Activated CD4-positive, alpha-beta memory T cell treated with anti-CD3 and anti-CD28 coated beads for 36 hours (primary cell): Measurements from ENCODE around the gene CCNY. TPM values are rescaled to one million over a fixed set of nuclear protein-coding genes. Genes with fewer than 3 reads are reported as not detected.
A peak's percentile ranks its signal among the peaks of the same experiment; 100 is the strongest.

Source experiments
- CTCF ChIA-PET: fragments of 350-600 bp; sonication (Branson Sonifier 250); formaldehyde crosslinking; loops from one replicate; lab custom pipeline; 2021; ENCODE audit warnings: antibody characterized with exemption, inconsistent platforms; lab: Charles Lee
- POLR2A ChIA-PET: fragments of 350-600 bp; sonication (Branson Sonifier 250); formaldehyde crosslinking; loops from one replicate; lab custom pipeline; 2021; ENCODE audit warnings: antibody characterized with exemption; lab: Charles Lee
- DNase-seq: peaks from one replicate; pipeline ENCODE4 v3.0.0-alpha.2; 2020
- H3K27ac Mint-ChIP-seq: one replicate; pipeline ENCODE4 v1.8.0; 2021; ENCODE audit warnings: mixed read lengths
- H3K27me3 Mint-ChIP-seq: one replicate; pipeline ENCODE4 v1.8.0; 2021; ENCODE audit warnings: mixed read lengths
- H3K36me3 Mint-ChIP-seq: one replicate; pipeline ENCODE4 v1.8.0; 2021; ENCODE audit warnings: mixed read lengths
- H3K4me1 Mint-ChIP-seq: one replicate; pipeline ENCODE4 v1.8.0; 2021; ENCODE audit warnings: low read depth, mixed read lengths
- H3K4me3 Mint-ChIP-seq: one replicate; pipeline ENCODE4 v1.8.0; 2021; ENCODE audit warnings: mild to moderate bottlenecking, mixed read lengths
- H3K9me3 Mint-ChIP-seq: one replicate; pipeline ENCODE4 v1.8.0; 2021; ENCODE audit warnings: mixed read lengths
- intact Hi-C: fragments of 100-400 bp; cut with micrococcal nuclease; formaldehyde crosslinking; loops from one replicate; pipeline ENCODE4 v1.15.1; 2023
- total RNA-seq, 2 experiments: library from RNA; stranded (reverse); gene quantifications; one replicate each; pipeline ENCODE4 v1.2.3, GENCODE V29; 2021

Gene CCNY
- total RNA-seq, 2 experiments from 2014 or later = 34.6 to 36.2 TPM

DNA sequence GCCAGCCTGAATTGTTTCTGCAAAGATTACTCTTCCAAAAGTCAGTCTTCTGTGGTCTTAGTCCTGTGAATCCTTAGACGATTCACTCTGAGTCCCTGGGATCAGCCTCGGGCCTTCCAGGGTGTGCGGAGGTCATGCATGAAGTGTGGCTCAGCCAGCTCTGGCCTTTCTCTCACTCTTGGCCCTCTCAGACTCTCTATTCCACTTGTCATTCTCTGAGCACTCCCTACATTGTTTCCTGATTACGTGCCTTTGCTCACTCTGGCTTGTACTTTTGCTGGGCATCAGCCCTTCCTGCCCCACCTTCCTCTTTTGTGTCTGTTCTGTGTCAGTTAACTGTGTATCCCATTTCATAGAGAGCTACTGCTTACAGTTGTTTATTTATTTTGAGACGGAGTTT is 36.0 kb downstream of the CCNY start:
- Mint-ChIP-seq H3K27ac (no peak overlapping the region), H3K4me3 (no peak overlapping the region), H3K27me3 (no peaks in the 10 kb centered on the region), H3K9me3 (no peaks in the 10 kb centered on the region), H3K36me3 (no peaks in the 10 kb centered on the region), H3K4me1 (peaks cover 76% of the 10 kb centered on the region)
- POLR2A ChIA-PET = no interaction called here
- CTCF ChIA-PET = no interaction called here
- intact Hi-C loops = no loop called here
- DNase-seq = no peak

DNA sequence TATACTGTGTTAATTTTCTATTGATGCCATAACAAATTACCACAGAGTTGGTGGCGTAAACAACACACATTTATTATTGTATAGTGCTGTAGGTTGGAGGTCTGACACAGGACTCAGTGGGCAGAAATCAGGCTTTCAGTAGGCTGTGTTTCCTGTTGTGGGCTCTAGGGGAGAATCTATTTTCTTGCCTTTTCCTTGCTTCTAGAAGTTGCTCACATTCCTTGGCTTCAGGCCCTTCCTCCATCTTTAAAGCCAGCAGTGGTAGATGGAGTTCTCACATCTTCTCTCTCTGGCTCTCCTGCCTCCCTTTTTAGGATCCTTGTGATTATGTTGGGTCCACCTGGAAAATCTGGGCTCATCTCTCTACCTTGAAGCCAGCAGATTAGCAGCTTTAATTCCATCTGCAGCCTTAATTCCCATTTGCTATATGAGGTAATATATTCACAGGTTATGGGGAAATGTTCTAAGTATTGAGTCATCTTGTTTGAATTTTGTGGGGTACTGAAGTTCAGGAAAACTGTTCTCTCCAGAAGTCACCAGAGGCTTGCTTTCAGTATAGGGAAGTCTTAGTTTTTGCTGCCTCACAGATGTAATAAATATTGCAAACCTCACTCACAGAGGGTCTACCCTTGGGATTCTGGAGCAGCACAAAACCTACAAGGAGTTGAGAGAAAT is 38.9 kb downstream of the CCNY start:
- H3K4me3 Mint-ChIP-seq = no peak overlapping the region
- H3K27ac Mint-ChIP-seq = no peak overlapping the region
- ChIA-PET CTCF (no interaction called here), POLR2A (interaction anchor here (0.6 kb wide), 1 partner anchor 19 kb away, joined by 3 read pairs; no protein-coding TSS in a partner anchor)
- intact Hi-C loops = loop anchor here (5.0 kb wide), 2 partner anchors 37 to 67 kb away; no protein-coding TSS in a partner anchor
- no peaks in the 10 kb centered on the region for H3K9me3 Mint-ChIP-seq
- H3K4me1 Mint-ChIP-seq = peaks cover 81% of the 10 kb centered on the region
- no peaks in the 10 kb centered on the region for H3K36me3 Mint-ChIP-seq
- no peak for DNase-seq
- H3K27me3 Mint-ChIP-seq = no peaks in the 10 kb centered on the region

DNA sequence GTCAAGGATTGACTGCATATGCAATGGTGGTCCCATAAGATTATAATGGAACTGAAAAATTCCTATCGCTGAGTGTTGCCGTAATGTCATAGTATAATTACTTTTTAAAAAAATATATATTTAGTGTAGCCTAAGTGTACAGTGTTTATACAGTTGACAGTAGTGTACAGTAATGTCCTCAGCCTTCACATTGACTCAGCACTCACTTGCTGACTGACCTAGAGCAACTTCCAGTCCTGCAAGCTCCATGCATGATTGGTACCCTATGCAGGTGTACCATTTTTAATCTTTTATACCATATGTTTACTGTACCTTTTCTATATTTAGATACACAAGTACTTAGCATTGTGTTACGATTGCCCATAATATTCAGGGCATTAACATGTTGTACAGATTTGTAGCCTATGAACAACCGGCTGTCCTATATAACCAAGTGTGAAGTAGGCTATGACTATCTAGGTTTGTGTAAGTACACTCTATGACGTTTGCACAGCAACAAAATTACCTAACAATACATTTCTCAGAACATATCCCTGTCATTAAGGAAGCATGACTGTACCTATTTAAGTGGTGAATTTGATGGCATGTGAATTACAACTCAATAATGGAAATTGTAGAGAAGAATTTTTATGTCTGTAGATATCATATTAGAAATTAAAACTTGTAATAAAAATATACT is 40.9 kb downstream of the CCNY start:
- Mint-ChIP-seq H3K27me3 (no peaks in the 10 kb centered on the region), H3K4me3 (no peak overlapping the region), H3K9me3 (no peaks in the 10 kb centered on the region), H3K36me3 (no peaks in the 10 kb centered on the region), H3K27ac (no peak overlapping the region), H3K4me1 (peaks cover 71% of the 10 kb centered on the region)
- DNase-seq = no peak
- ChIA-PET POLR2A (no interaction called here), CTCF (no interaction called here)
- intact Hi-C loops = loop anchor here (1.0 to 5.0 kb wide), 4 partner anchors 21 to 65 kb away; no protein-coding TSS in a partner anchor

DNA sequence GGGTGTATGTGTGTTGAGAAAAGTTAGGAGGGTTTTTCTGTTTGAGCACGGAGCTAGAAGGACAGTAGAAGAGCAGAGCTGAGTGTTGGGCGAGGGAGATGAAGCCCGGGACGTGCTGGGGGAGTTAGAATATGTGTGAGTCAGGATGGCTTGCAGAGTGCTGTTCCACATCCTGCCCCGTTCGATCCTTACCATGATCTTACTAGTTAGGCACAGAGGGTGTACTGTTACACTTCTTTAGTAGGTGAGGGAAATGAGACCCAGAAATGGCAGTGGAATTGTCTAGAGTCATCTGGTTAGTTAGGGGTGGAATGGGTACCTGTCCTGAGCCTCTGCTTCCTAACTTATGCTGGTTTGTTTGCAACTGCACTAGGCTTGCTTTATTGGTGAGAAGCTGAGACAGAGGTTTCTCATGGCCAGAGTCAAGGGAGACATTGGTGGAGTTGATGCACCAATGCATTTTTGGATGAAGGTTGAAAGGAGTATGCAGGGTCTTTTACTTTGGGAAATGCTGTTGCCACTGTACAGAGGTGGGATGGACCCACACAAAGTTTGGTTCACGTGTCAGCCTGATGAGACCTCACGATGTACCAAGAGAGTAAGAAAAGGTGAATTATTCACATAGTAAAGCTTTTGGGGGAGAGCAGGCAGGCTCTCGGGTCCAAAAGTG is 42.4 kb downstream of the CCNY start:
- Mint-ChIP-seq H3K27me3 (no peaks in the 10 kb centered on the region), H3K4me1 (peaks cover 66% of the 10 kb centered on the region), H3K4me3 (no peak overlapping the region), H3K27ac (peak overlapping the region; percentile 2), H3K9me3 (no peaks in the 10 kb centered on the region), H3K36me3 (no peaks in the 10 kb centered on the region)
- CTCF ChIA-PET = interaction anchor here (0.9 kb wide), 1 partner anchor 39 kb away, joined by 3 read pairs; no protein-coding TSS in a partner anchor
- intact Hi-C loops = loop anchor here (5.0 kb wide), 2 partner anchors 34 to 64 kb away; no protein-coding TSS in a partner anchor
- peak; percentile 31 for DNase-seq
- POLR2A ChIA-PET = interaction anchor here (0.6 kb wide), 1 partner anchor 21 kb away, joined by 5 read pairs; no protein-coding TSS in a partner anchor

DNA sequence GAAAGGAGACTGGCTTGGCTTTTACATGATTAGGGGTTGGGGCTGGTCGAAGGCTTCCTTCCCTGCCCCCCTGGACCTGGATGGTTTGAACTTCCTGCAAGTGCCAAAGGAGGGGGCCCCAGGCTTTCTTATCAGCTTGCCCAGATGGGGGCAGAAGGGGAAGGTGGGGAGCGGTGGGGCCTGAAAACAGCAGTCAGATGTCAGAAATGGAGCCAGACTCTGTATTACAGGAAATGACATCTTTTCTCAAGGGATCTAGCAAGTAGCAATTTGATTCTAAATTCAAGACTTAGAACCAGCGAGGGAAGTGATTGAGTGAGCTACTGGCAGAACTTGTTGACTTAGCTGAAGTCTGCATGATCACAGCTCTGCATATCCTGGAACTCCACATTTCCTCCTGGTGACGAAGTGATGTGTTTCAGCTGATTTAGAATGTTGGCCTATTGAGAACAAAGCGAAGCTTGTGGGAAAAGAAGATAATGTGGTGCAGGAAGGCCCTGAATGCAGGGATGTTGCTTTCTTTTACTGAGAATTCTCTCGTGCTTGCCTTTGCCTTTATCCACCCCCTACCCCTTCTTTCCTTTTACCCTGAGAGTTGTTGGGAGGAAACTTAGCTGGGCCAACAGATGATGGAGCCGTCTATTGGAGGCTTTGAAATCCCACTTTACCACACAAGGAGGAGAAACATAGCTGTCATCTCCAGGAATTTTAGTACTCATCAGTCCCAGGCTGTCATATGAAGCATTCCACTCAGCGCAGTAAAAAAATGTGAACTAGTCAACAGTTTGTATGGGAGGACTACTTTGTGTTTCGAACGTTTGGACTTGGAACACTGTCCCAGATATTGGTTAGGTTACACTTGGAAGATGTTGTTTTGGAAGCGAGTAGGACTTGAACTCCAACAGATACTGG is 43.2 kb downstream of the CCNY start:
- no peak overlapping the region for H3K4me3 Mint-ChIP-seq
- no peaks in the 10 kb centered on the region for H3K9me3 Mint-ChIP-seq
- H3K27ac Mint-ChIP-seq = no peak overlapping the region
- peaks cover 68% of the 10 kb centered on the region for H3K4me1 Mint-ChIP-seq
- no peaks in the 10 kb centered on the region for H3K36me3 Mint-ChIP-seq
- CTCF ChIA-PET = no interaction called here
- POLR2A ChIA-PET = interaction anchor here (0.6 kb wide), 1 partner anchor 22 kb away, joined by 5 read pairs; no protein-coding TSS in a partner anchor
- intact Hi-C loops = loop anchor here (5.0 kb wide), 2 partner anchors 33 to 63 kb away; no protein-coding TSS in a partner anchor
- DNase-seq = peak; percentile 19
- H3K27me3 Mint-ChIP-seq = no peaks in the 10 kb centered on the region

DNA sequence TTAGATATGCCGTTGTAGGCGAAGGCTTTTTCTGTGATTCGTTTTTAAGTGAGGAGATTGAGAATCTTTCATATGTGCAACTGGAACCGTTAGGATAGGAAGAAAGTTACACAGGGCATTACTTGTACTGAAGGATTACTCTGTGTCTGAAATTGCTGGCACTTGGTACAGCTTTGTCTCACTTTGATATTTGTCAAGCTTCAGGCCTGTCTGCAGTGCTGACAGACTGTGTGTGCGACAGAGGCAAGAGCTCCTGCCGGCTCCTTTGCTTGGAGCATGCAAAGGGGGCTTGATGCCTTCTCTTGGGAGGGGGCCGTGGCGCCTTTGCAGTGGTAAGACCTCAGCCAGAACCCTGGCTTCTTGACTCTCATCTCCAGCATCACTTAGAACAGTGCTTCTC is 45.8 kb downstream of the CCNY start:
- H3K27me3 Mint-ChIP-seq = no peaks in the 10 kb centered on the region
- POLR2A ChIA-PET = no interaction called here
- CTCF ChIA-PET = no interaction called here
- H3K36me3 Mint-ChIP-seq = peaks cover 4% of the 10 kb centered on the region
- H3K4me3 Mint-ChIP-seq = no peak overlapping the region
- no peak for DNase-seq
- peaks cover 59% of the 10 kb centered on the region for H3K4me1 Mint-ChIP-seq
- H3K27ac Mint-ChIP-seq = no peak overlapping the region
- H3K9me3 Mint-ChIP-seq = no peaks in the 10 kb centered on the region
- intact Hi-C loops = no loop called here

DNA sequence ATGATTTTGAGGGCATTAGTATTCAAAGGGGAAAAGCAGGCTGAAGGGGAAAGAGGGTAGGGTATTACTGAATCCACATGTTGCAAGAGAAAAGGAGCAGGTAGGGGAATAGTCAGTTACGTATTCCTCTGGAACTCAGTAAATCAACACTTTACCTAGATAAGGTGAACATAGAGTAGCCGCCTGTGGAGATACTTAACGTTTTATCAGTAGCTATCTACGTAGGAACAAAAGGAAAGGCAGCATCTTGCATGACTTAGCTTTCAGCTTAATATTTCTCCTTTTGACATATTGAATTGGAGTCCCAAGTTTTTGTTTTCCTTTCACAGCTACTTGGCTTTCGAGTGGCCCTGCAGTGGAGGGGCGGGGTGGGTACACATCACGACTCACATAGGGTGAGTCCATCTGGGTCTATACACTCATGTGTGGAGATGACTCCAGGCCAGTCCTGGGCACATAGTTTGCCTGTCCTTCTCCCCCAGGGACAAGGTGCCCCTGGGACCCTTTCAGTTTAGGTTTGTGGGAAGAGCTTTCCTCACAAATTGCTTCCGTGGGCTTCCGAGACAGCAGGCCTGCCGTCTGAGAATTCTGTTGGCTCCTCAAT is 48.1 kb downstream of the CCNY start:
- Mint-ChIP-seq H3K9me3 (peaks cover 14% of the 10 kb centered on the region), H3K27me3 (no peaks in the 10 kb centered on the region), H3K27ac (no peak overlapping the region), H3K4me1 (peaks cover 47% of the 10 kb centered on the region), H3K4me3 (no peak overlapping the region), H3K36me3 (peaks cover 6% of the 10 kb centered on the region)
- no peak for DNase-seq
- ChIA-PET CTCF (no interaction called here), POLR2A (no interaction called here)
- intact Hi-C loops = no loop called here

DNA sequence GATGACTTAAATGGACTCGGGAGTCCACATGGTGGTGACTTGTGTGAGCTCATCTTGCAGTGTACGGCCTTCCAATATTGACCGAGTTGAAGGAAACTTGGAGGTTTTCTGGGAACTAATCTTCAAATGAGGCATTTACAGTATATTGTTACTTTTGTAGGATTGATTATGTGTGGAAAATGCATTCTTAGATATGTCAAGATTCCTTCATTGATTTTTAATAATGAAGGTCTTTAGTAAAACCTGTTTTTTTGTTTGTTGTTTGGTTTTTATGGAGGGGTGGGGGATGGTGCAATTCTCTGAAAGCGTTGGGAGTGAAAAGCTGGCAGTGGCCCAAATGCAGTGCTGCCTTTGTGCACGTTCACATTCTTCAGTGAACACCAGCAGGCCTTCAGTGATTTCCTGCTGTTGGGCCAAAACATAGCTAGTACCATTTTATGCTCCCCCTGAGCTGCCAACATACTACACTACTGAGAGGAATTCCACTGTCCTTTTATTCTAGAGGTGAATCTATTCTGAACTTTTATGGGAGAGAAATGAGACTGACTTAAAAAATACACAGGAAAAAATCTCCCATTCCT is 50.4 kb downstream of the CCNY start:
- Mint-ChIP-seq H3K27ac (no peak overlapping the region), H3K4me3 (no peak overlapping the region), H3K4me1 (peaks cover 38% of the 10 kb centered on the region), H3K27me3 (no peaks in the 10 kb centered on the region), H3K9me3 (peaks cover 35% of the 10 kb centered on the region), H3K36me3 (peaks cover 24% of the 10 kb centered on the region)
- CTCF ChIA-PET = no interaction called here
- intact Hi-C loops = no loop called here
- DNase-seq = no peak
- POLR2A ChIA-PET = interaction anchor here (0.5 kb wide), 1 partner anchor 34 kb away, joined by 3 read pairs; no protein-coding TSS in a partner anchor

DNA sequence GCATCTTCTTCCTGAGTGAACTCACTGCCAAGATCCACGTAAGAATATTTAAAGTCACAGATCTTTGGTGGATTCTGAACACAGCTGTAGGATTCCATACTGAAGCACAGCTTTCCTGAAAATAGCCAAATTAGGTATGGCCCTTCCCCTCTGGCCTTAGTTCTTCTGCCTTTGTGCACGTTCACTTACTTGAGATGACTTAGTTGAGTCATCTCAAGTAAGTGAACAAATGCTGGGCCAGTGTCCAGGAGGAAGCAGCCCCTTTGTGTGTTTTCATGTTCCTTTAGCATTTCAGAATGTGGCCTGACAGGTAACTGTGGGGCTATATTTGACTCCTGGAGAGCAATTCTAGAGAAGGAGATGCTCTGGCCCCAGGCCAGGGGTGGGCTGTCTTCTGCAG is 51.5 kb downstream of the CCNY start:
- ChIA-PET CTCF (no interaction called here), POLR2A (no interaction called here)
- H3K4me1 Mint-ChIP-seq = peaks cover 41% of the 10 kb centered on the region
- H3K9me3 Mint-ChIP-seq = peaks cover 37% of the 10 kb centered on the region
- H3K27me3 Mint-ChIP-seq = no peaks in the 10 kb centered on the region
- no peak overlapping the region for H3K27ac Mint-ChIP-seq
- intact Hi-C loops = no loop called here
- no peak overlapping the region for H3K4me3 Mint-ChIP-seq
- H3K36me3 Mint-ChIP-seq = peaks cover 24% of the 10 kb centered on the region
- no peak for DNase-seq

DNA sequence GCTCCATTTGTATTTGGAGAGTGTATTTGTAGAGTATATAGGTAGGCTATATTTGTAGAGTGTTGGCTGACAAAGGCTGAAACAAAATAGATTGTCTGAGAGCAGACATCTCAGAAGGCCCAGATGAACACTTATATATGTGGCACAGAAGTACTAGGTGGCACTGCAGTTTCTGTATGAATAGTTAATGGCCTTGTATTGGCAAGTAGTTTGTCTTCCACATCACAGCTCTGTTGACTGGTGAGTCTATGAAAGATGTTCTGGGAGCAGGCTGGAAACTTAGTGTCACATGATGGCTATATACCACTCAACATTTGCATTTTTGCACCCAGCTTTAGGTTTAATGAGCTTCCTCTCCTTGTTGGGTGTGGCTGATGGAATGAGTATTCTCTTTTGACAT is 51.9 kb downstream of the CCNY start:
- Mint-ChIP-seq H3K9me3 (peaks cover 37% of the 10 kb centered on the region), H3K4me1 (peaks cover 43% of the 10 kb centered on the region), H3K4me3 (no peak overlapping the region), H3K27me3 (no peaks in the 10 kb centered on the region), H3K36me3 (peaks cover 24% of the 10 kb centered on the region), H3K27ac (no peak overlapping the region)
- CTCF ChIA-PET = no interaction called here
- DNase-seq = no peak
- POLR2A ChIA-PET = no interaction called here
- intact Hi-C loops = no loop called here

DNA sequence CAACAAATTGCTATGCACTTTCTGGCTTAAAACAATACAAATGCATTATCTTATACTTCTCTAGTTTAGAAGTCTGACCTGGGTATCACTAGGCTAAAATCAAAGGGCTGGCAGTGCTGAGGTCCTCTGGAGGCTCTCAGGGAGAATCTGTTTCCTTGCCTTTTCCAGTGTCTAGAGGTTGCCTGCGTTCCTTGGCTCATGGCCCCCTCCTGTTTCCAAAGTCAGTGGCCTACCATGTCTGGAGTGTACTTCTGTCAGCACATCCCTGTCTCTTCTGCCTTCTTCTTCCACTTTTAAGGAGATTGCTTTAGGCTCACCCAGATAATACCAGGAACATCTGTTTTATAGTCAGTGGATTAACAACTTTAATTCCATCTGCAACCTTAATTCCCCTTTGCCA is 52.4 kb downstream of the CCNY start:
- Mint-ChIP-seq H3K4me3 (no peak overlapping the region), H3K36me3 (peaks cover 24% of the 10 kb centered on the region), H3K9me3 (peaks cover 37% of the 10 kb centered on the region), H3K27ac (no peak overlapping the region), H3K27me3 (no peaks in the 10 kb centered on the region), H3K4me1 (peaks cover 47% of the 10 kb centered on the region)
- intact Hi-C loops = no loop called here
- ChIA-PET POLR2A (no interaction called here), CTCF (no interaction called here)
- no peak for DNase-seq
